Transverse colon (tissue), 4 donors: ENCODE data around the gene WDHD1. TPM values are rescaled to one million over a fixed set of nuclear protein-coding genes. Genes with fewer than 3 reads are reported as not detected.
"Not testable (repeated sequence)": the region's sequence is repeated elsewhere in the genome, so short reads cannot be mapped to it uniquely, and the experiment has no call there.

Source experiments
- DNase-seq: peaks from one replicate; pipeline ENCODE4 v3.0.0-alpha.2; 2019
- H3K27ac ChIP-seq, 4 donors: fragments of 200-600 bp; sonication (generic); 2 replicates each; pipeline ENCODE4 v1.5.1; 2016 to 2018; ENCODE audit warnings: inconsistent platforms in 4 of 4
- H3K27me3 ChIP-seq: fragments of 200-600 bp; sonication (generic); 2 replicates; pipeline ENCODE4 v1.5.1; 2017; ENCODE audit warnings: inconsistent platforms
- H3K36me3 ChIP-seq, 4 donors: fragments of 200-600 bp; sonication (generic); 2 replicates each; pipeline ENCODE4 v1.5.1; 2017 to 2019; ENCODE audit warnings: inconsistent platforms in 4 of 4
- H3K4me1 ChIP-seq, 4 donors: fragments of 200-600 bp; sonication (generic); 2 replicates each; pipeline ENCODE4 v1.5.1; 2017 to 2020; ENCODE audit warnings: inconsistent platforms in 4 of 4
- H3K4me3 ChIP-seq, 4 donors: fragments of 200-600 bp; sonication (generic); 1 replicate in 1 of 4; 2 replicates in 3 of 4; pipeline versions ENCODE4 v1.5.1 to v1.6.1; 2017 to 2019; ENCODE audit warnings: inconsistent platforms in 4 of 4
- H3K9me3 ChIP-seq, 2 donors: fragments of 200-600 bp; sonication (generic); 2 replicates each; pipeline ENCODE4 v1.5.1; 2017 to 2019; ENCODE audit warnings: inconsistent platforms in 2 of 2
- EP300 ChIP-seq: sonication (generic); formaldehyde crosslinking; IDR thresholded peaks from one replicate; pipeline ENCODE4 v1.6.1; 2017; ENCODE audit warnings: antibody characterized with exemption, low read depth
- POLR2A ChIP-seq: fragments of 450-650 bp; IDR thresholded peaks from one replicate; pipeline ENCODE4 v1.6.1; 2016; ENCODE audit warnings: antibody characterized with exemption, mild to moderate bottlenecking, moderate library complexity
- POLR2AphosphoS5 ChIP-seq, 3 donors: sonication (generic); formaldehyde crosslinking; IDR thresholded peaks; one replicate each; pipeline ENCODE4 v1.6.1; 2016; ENCODE audit warnings: antibody characterized with exemption in 3 of 3
- WGBS, 2 donors: methylation state at CpG; one replicate each; pipeline ENCODE4 v1.1.5; 2018; ENCODE audit warnings: low coverage in 1 of 2; 5-methylcytosine and 5-hydroxymethylcytosine counted together
- in situ Hi-C, 4 donors: fragments of 200-750 bp; cut with MboI; loops; one replicate each; pipeline versions ENCODE4 v1.15.0 to v1.15.1; 2017; ENCODE audit warnings: low sequenced_read_pairs in 3 of 4, low pct_ligation_motif_present in 1 of 4, low pct_unique_long_range_greater_than_20kb in 1 of 4
- intact Hi-C: fragments of 100-400 bp; cut with DNase I; formaldehyde crosslinking; loops from one replicate; pipeline ENCODE4 v1.15.1; 2023; ENCODE audit warnings: low total_unique reads
- total RNA-seq, 4 donors: library from RNA; depleted of rRNA; stranded (reverse); fragments of >200 nt; gene quantifications; one replicate each; pipeline ENCODE4 v1.1.0, GENCODE V29; 2016
- TF ChIP-seq, protein P1 (sequence below), 5 experiments: fragments of 200-600 bp in 3 of 5; fragments of 450-650 bp in 2 of 5; sonication (generic) in 3 of 5; IDR thresholded peaks; 1 replicate in 2 of 5; 2 replicates in 3 of 5; pipeline ENCODE4 v1.5.1; 2016 to 2017; ENCODE audit warnings: antibody characterized with exemption in 5 of 5, inconsistent platforms in 3 of 5, mild to moderate bottlenecking in 2 of 5, moderate library complexity in 1 of 5

Gene WDHD1
- total RNA-seq, 4 donors from 2014 or later = 0.20 to 1.2 (median 1.1) TPM; not detected in 1

DNA sequence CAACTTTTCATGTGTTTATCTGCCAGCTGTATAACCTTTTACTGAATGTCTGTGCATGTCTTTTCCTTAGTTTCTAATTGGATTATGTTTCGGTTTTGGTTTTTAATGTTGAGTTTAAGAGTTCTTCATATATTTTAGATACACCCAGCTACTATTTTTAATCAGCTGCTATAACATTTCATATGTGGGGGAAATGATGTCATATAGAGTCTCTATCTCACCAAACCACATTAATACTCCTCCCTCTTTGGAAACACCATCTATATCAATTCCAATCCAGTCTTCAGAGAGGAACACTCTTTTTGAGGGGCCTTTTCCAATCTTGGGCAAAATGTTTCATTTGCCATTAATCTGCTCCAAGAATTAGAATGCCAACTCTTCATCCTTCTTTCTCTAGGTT, 95.8 kb downstream of the WDHD1 start:
- Histone ChIP-seq H3K4me1 (no peaks in the 10 kb centered on the region), H3K36me3 (no peaks in the 10 kb centered on the region), H3K4me3 (no peak overlapping the region), H3K27ac (no peak overlapping the region), H3K9me3 (no peaks in the 10 kb centered on the region), H3K27me3 (no peaks in the 10 kb centered on the region)
- WGBS, 2 donors = 86 to 98% methylated on average over 1 of the region's 1 CpG
- in situ Hi-C loops (no loop called here), intact Hi-C loops (no loop called here)
- DNase-seq = no peak
- TF ChIP-seq, protein P1, sequence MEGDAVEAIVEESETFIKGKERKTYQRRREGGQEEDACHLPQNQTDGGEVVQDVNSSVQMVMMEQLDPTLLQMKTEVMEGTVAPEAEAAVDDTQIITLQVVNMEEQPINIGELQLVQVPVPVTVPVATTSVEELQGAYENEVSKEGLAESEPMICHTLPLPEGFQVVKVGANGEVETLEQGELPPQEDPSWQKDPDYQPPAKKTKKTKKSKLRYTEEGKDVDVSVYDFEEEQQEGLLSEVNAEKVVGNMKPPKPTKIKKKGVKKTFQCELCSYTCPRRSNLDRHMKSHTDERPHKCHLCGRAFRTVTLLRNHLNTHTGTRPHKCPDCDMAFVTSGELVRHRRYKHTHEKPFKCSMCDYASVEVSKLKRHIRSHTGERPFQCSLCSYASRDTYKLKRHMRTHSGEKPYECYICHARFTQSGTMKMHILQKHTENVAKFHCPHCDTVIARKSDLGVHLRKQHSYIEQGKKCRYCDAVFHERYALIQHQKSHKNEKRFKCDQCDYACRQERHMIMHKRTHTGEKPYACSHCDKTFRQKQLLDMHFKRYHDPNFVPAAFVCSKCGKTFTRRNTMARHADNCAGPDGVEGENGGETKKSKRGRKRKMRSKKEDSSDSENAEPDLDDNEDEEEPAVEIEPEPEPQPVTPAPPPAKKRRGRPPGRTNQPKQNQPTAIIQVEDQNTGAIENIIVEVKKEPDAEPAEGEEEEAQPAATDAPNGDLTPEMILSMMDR (IDR thresholded peaks at IDR 0.05) = no peak
- TF ChIP-seq POLR2AphosphoS5 (IDR thresholded peaks at IDR 0.05) = no peak
- TF ChIP-seq EP300 = no peak
- no peak for TF ChIP-seq POLR2A

DNA sequence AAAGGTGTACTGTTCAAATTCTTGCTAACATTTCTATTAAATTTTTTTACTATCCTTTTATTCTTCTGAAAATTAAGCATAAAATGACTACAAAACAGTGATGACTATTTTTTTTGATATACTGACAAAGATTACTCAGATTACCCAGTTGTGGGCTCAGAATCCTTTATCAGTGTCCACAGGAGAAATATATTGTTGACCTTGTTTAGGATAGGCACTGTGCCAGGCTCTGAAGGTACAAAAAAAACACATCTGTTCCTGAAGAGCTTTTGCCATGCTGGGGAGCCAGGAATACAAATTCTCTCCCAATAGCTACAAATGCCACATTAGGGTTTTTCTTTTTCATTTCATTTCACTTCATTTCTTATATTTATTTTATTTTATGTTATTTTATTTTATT, 97.3 kb downstream of the WDHD1 start:
- Histone ChIP-seq H3K9me3 (no peaks in the 10 kb centered on the region), H3K27ac (no peak overlapping the region), H3K36me3 (no peaks in the 10 kb centered on the region), H3K4me1 (no peaks in the 10 kb centered on the region), H3K27me3 (no peaks in the 10 kb centered on the region), H3K4me3 (no peak overlapping the region)
- in situ Hi-C loops = no loop called here
- intact Hi-C loops = no loop called here
- DNase-seq = no peak
- TF ChIP-seq, protein P1 (IDR thresholded peaks at IDR 0.05) = no peak
- TF ChIP-seq EP300 (no peak), POLR2A (no peak), POLR2AphosphoS5 (IDR thresholded peaks at IDR 0.05) (no peak)

DNA sequence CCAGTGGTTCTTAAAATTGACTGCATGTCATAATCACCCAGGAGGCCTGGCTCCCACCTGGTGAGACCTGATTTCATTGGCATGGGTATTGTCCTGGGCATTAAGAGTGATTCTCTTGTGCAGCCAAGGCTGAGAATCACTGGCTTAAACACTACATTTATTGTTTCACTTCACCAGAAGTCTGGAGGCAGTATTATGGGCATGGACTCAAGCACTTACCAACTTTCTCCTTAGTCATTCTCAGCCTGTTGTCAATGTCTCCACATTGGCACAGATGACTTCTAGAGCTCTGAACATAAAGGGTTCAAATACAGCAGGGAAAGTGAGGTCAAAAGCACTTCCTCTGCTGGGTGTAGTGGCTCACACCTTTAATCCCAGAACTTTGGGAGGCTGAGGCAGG, 98.7 kb downstream of the WDHD1 start:
- no peak overlapping the region for H3K27ac ChIP-seq
- H3K4me3 ChIP-seq = no peak overlapping the region
- no peaks in the 10 kb centered on the region for H3K9me3 ChIP-seq
- TF ChIP-seq POLR2AphosphoS5 (IDR thresholded peaks at IDR 0.05) (no peak), POLR2A (no peak), EP300 (no peak)
- TF ChIP-seq, protein P1 (IDR thresholded peaks at IDR 0.05) = no peak
- DNase-seq = no peak
- H3K4me1 ChIP-seq = no peaks in the 10 kb centered on the region
- intact Hi-C loops (no loop called here), in situ Hi-C loops (no loop called here)
- no peaks in the 10 kb centered on the region for H3K36me3 ChIP-seq
- no peaks in the 10 kb centered on the region for H3K27me3 ChIP-seq

DNA sequence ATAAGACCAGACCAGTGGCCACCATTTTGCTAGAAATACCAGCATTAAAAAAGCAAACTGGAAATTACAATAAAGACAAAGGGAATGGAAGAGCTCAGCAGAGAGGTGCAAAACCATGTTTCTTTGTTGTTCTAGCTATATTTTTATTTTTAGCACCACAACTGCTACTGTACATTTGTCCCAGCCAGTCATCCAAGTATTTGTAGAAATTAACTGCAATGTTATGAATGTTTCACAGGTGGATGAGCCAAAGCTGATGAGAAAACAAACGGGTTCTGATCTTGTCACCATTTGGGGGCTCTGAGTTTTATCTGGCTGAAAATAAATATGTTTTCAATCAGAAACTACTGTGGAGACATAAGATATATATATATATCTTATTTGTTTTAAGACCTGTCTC, 99.3 kb downstream of the WDHD1 start:
- in situ Hi-C loops = no loop called here
- DNase-seq = no peak

DNA sequence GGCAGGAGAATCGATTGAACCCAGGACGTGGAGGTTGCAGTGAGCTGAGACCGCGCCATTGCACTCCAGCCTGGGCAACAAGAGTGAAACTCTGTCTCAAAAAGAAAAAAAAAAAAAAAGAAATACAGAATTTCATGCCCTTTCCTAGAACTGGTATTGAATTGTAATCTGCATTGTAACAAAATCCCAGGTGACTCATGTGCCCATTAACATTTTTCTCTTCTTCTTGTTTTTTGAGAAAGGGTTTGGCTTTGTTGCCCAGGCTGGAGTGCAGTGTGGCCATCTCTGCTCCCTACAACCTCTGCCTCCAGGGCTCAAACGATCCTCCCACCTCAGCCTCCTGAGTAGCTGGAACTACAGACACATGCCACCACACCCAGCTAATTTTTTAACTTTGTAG, 100.3 kb downstream of the WDHD1 start:
- 88 to 100% methylated on average over 1 to 5 of the region's 5 CpGs for WGBS, 2 donors
- DNase-seq, in situ Hi-C loops, intact Hi-C loops, H3K9me3 ChIP-seq, H3K27me3 ChIP-seq, H3K4me3 ChIP-seq, H3K4me1 ChIP-seq, H3K36me3 ChIP-seq, H3K27ac ChIP-seq: not testable (repeated sequence)

More for the DNA sequence above, 99.3 kb downstream of the WDHD1 start:
- Histone ChIP-seq H3K4me3 (no peak overlapping the region), H3K27ac (no peak overlapping the region), H3K27me3 (no peaks in the 10 kb centered on the region), H3K4me1 (no peaks in the 10 kb centered on the region), H3K9me3 (no peaks in the 10 kb centered on the region), H3K36me3 (no peaks in the 10 kb centered on the region)
- WGBS, 2 donors = 80 to 83% methylated on average over 1 of the region's 1 CpG
- no peak for TF ChIP-seq POLR2A
- no peak for TF ChIP-seq POLR2AphosphoS5 (IDR thresholded peaks at IDR 0.05)
- TF ChIP-seq EP300 = no peak
- TF ChIP-seq, protein P1 (IDR thresholded peaks at IDR 0.05) = no peak
- intact Hi-C loops = no loop called here
